ENCODE results near the gene STUB1.

- TF ChIP-seq CTCF (IDR thresholded peaks at IDR 0.05) = no peak
- no peak for TF ChIP-seq POLR2A (IDR thresholded peaks at IDR 0.05)
Measured at GRCh38 chr16:714079-714478, 33.9 kb downstream of the STUB1 start.
